Body of pancreas (tissue), 4 donors: ENCODE results near the gene SSU72.

Experiments used
- POLR2A ChIP-seq, 3 donors: fragments of 450-650 bp; IDR thresholded peaks; one replicate each; pipeline ENCODE4 v1.6.1; 2016; ENCODE audit warnings: antibody characterized with exemption in 3 of 3, mild to moderate bottlenecking in 2 of 3
- TF ChIP-seq, protein P1 (sequence below), 7 experiments: fragments of 450-650 bp in 4 of 7; fragments of 200-600 bp in 3 of 7; sonication (generic) in 3 of 7; IDR thresholded peaks; one replicate each; pipeline ENCODE4 v1.5.1; 2016 to 2019; ENCODE audit warnings: antibody characterized with exemption in 7 of 7

DNA sequence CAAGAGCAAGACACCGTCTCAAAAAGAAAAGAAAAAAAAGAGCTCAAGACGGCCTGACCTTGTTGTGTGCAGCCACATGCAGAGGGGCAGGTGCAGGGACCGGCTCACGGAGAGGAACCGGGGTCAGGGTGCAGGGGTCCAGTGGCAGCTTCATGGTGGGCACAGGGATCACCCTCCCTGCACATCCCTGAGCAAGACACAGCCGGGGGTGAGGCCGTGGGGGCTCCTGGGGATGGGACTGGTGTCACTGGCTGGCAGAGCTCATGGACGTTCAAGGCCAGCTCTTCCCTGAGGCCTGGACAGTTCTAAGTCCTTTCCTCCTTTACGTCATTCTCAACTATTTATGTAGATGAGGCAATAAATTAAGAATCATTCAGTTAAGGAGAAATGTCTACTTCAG, 27.7 kb downstream of the SSU72 start:
- TF ChIP-seq, protein P1, sequence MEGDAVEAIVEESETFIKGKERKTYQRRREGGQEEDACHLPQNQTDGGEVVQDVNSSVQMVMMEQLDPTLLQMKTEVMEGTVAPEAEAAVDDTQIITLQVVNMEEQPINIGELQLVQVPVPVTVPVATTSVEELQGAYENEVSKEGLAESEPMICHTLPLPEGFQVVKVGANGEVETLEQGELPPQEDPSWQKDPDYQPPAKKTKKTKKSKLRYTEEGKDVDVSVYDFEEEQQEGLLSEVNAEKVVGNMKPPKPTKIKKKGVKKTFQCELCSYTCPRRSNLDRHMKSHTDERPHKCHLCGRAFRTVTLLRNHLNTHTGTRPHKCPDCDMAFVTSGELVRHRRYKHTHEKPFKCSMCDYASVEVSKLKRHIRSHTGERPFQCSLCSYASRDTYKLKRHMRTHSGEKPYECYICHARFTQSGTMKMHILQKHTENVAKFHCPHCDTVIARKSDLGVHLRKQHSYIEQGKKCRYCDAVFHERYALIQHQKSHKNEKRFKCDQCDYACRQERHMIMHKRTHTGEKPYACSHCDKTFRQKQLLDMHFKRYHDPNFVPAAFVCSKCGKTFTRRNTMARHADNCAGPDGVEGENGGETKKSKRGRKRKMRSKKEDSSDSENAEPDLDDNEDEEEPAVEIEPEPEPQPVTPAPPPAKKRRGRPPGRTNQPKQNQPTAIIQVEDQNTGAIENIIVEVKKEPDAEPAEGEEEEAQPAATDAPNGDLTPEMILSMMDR (IDR thresholded peaks at IDR 0.05) = no peak
- TF ChIP-seq POLR2A (IDR thresholded peaks at IDR 0.05) = no peak
